GM21390 (cell line): Measurements from ENCODE around the gene PAGE3.

ENCODE experiments used
- ATAC-seq: cut with Tn5 transposase; IDR thresholded peaks from one replicate; pipeline ENCODE4 v1.9.1; 2021; ENCODE audit not compliant: unreplicated experiment

Gene PAGE3

GRCh38 chrX:55264816-55265215 is at the start of gene PAGE3:
PAGE3 (minus strand) TSS chrX:55264916; CDS start chrX:55263903, 1,013 bp downstream.
- ATAC-seq: no peak

- no peak for ATAC-seq
Measured at GRCh38 chrX:55312655-55313054, 47.9 kb upstream of the PAGE3 start.

- no peak for ATAC-seq
Measured at GRCh38 chrX:55290963-55291362, 26.2 kb upstream of the PAGE3 start.

GRCh38 chrX:55279832-55280231 is 15.1 kb upstream of the PAGE3 start:
- ATAC-seq: no peak

GRCh38 chrX:55260806-55261205 is 3.9 kb downstream of the PAGE3 start:
- ATAC-seq: no peak

GRCh38 chrX:55253528-55253927 is 11.2 kb downstream of the PAGE3 start:
- ATAC-seq: no peak

GRCh38 chrX:55240788-55241340 is 23.9 kb downstream of the PAGE3 start:
- ATAC-seq: no peak

- ATAC-seq: no peak
Measured at GRCh38 chrX:55220119-55220794, 44.5 kb downstream of the PAGE3 start, which contains the start of gene PAGE5. PAGE5 (plus strand) TSS chrX:55220346; CDS start chrX:55221383, 1,037 bp downstream.

- no peak for ATAC-seq
Measured at GRCh38 chrX:55213381-55213780, 51.3 kb downstream of the PAGE3 start.

GRCh38 chrX:55210931-55211677 is 53.6 kb downstream of the PAGE3 start:
- no peak for ATAC-seq
